ENCODE measurements around the gene LHX4. TPM values are rescaled to one million over a fixed set of nuclear protein-coding genes. Genes with fewer than 3 reads are reported as not detected.

LHX4 gene
- total and polyA plus RNA-seq, 2 of the 8 experiments (the other 6 are each of a cell fraction or from before 2014, with no cell fraction given): 0.85 to 4.9 TPM

DNA sequence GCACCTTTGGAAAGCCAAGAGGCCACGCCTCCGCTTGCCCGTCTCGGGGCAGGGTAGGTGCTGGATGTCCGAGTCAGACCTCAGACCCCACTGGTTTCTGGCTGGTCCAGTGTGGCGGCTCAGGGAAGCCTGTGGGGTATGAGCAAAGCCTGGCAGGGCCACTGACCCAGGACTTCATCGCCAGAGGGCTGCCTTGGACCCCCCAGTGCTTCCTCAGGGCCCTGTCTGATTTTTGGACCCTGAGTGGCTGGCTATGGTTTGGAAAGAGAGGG, 20.4 kb downstream of the LHX4 start:
- H3K18ac ChIP-seq (ENCODE audit: extremely low read depth, low read length): no peak overlapping the region
- peak overlapping the region; percentile 32; the same call in 1 of the 2 replicates for H4K8ac ChIP-seq (ENCODE audit: extremely low read depth, insufficient read depth, low read length)
- no peak overlapping the region for H3K9ac ChIP-seq (replicated peaks in 1 of 4; ENCODE audit: extremely low read depth in 1 of 4, low read depth in 3 of 4, low read length in 3 of 4)
- H3K4me2 ChIP-seq (ENCODE audit: insufficient read depth in 1 of 2, low read depth in 2 of 2, low read length in 2 of 2): no peak overlapping the region
- H2BK5ac ChIP-seq (ENCODE audit: low read depth, low read length): peak overlapping the region; percentile 89
- H3K23ac ChIP-seq (ENCODE audit: insufficient read length): no peak overlapping the region
- peaks cover 3% of the 10 kb centered on the region; the same call in 1 of the 2 replicates for H3K23me2 ChIP-seq (ENCODE audit: low read depth, low read length)
- no peaks in the 10 kb centered on the region for H3K79me2 ChIP-seq (ENCODE audit: control insufficient read depth in 1 of 2, insufficient read depth in 2 of 2, low read length in 2 of 2)
- H3K79me1 ChIP-seq (ENCODE audit: low read depth, low read length): no peaks in the 10 kb centered on the region
- H3K56ac ChIP-seq (replicated peaks; ENCODE audit: insufficient read length, low read depth, low read length): no peak overlapping the region
- 0 out of 2 replicates have a peak overlapping the region, but pooled peaks have one; percentile 100 for H2AK5ac ChIP-seq (ENCODE audit: low read depth, low read length)
- H2BK20ac ChIP-seq (ENCODE audit: low read length): no peak overlapping the region
- H3K27me3 ChIP-seq (replicated peaks in 1 of 4; ENCODE audit: control insufficient read depth in 3 of 4, extremely low read depth in 1 of 4, insufficient read depth in 3 of 4, low read length in 3 of 4): no peaks in the 10 kb centered on the region; a peak in 1 of 7 replicates
- no peak for DNase-seq (ENCODE audit: low read depth in 1 of 2, low spot score in 2 of 2)
- POLR2A ChIA-PET (ENCODE audit: partially characterized antibody): interaction anchor here (2.9 kb wide), 1 partner anchor 11 kb away, joined by 12 read pairs; no protein-coding TSS in a partner anchor
- 95% methylated on average over 7 of the region's 7 CpGs; no CpG with 5 or more reads in 1 of the 2 experiments for WGBS, 2 experiments (ENCODE audit: extremely low coverage in 1 of 2, insufficient coverage in 1 of 2, insufficient read length in 1 of 2, insufficient replicate concordance in 2 of 2, low coverage in 1 of 2, low lambda C conversion rate in 2 of 2, missing lambda C conversion rate in 1 of 2)
- no peak for FAIRE-seq
- no peaks in the 10 kb centered on the region for H3K9me3 ChIP-seq (ENCODE audit: insufficient read depth in 2 of 2, low read depth in 1 of 2, low read length in 1 of 2)
- H4K91ac ChIP-seq (replicated peaks; ENCODE audit: insufficient read length, low read length): peak overlapping the region; percentile 35
- no peak overlapping the region for H2AFZ ChIP-seq (ENCODE audit: low read length)
- no peak overlapping the region for H2BK120ac ChIP-seq (replicated peaks; ENCODE audit: low read depth, low read length)
- CTCF ChIA-PET (ENCODE audit: partially characterized antibody): interaction anchor here (0.6 to 17.1 kb wide), 14 partner anchors 8 to 232 kb away, joined by 3 to 244 read pairs (median 9); no protein-coding TSS in a partner anchor
- no peak overlapping the region for H4K5ac ChIP-seq (ENCODE audit: insufficient read length, low read depth, low read length)
- no peak overlapping the region for H3K4me3 ChIP-seq (ENCODE audit: extremely low read depth in 1 of 4, insufficient read depth in 2 of 4, low read depth in 3 of 4, low read length in 4 of 4)
- H3K14ac ChIP-seq (ENCODE audit: insufficient read length): no peak overlapping the region
- peaks cover 7 to 28% (median 17%) of the 10 kb centered on the region in 4 experiments for H3K4me1 ChIP-seq (replicated peaks in 1 of 4; ENCODE audit: control insufficient read depth in 3 of 4, insufficient read depth in 4 of 4, low read length in 3 of 4)
- no peak overlapping the region for H3K4ac ChIP-seq (replicated peaks; ENCODE audit: insufficient read length, low read depth, low read length)
- peak overlapping the region; percentile 100; the same call in 1 of the 2 replicates for H2BK12ac ChIP-seq (ENCODE audit: low read depth, low read length)
- H4K20me1 ChIP-seq (replicated peaks in 1 of 2; ENCODE audit: control insufficient read depth in 1 of 2, insufficient read depth in 2 of 2, low read length in 2 of 2): peaks cover 0 to 2% of the 10 kb centered on the region in 2 experiments
- H3K36me3 ChIP-seq (ENCODE audit: control insufficient read depth in 2 of 4, insufficient read depth in 4 of 4, low read length in 3 of 4): no peaks in the 10 kb centered on the region
- no peak overlapping the region for H3K27ac ChIP-seq (ENCODE audit: low read depth, low read length)
- no peak for TF ChIP-seq SP4 (IDR thresholded peaks at IDR 0.05; ENCODE audit: low read length)
- TF ChIP-seq, protein P1, sequence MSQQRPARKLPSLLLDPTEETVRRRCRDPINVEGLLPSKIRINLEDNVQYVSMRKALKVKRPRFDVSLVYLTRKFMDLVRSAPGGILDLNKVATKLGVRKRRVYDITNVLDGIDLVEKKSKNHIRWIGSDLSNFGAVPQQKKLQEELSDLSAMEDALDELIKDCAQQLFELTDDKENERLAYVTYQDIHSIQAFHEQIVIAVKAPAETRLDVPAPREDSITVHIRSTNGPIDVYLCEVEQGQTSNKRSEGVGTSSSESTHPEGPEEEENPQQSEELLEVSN (IDR thresholded peaks at IDR 0.05): no peak
- no peak for TF ChIP-seq KDM4A (IDR thresholded peaks at IDR 0.05; ENCODE audit: low read depth, low read length, severe bottlenecking)
- TF ChIP-seq EGR1 (IDR thresholded peaks at IDR 0.05; ENCODE audit: borderline replicate concordance, low read depth, low read length): no peak
- no peak for TF ChIP-seq SP2 (IDR thresholded peaks at IDR 0.05; ENCODE audit: low read length)
- TF ChIP-seq BRCA1 (IDR thresholded peaks at IDR 0.05; ENCODE audit: low read depth, low read length): no peak
- H2BK15ac ChIP-seq (ENCODE audit: low read length): peak overlapping the region; percentile 13; the same call in 1 of the 2 replicates

Measured in H1 (cell line).